Naive thymus-derived CD8-positive, alpha-beta T cell (primary cell): ENCODE measurements around the gene FARP1. TPM values are rescaled to one million over a fixed set of nuclear protein-coding genes. Genes with fewer than 3 reads are reported as not detected.

Experiments used
- ATAC-seq, 2 donors: fragments of 150-1000 bp; cut with Tn5 transposase in 1 of 2; sonication (Bioruptor Pico), chemical (Tn5 transposase) in 1 of 2; 1 replicate in 1 of 2; 2 replicates in 1 of 2; pipeline ENCODE4 v1.10.0; 2021; ENCODE audit warnings: mild to moderate bottlenecking in 2 of 2, moderate library complexity in 2 of 2
- POLR2A ChIA-PET: fragments of 350-600 bp; sonication (Branson Sonifier 250); formaldehyde crosslinking; loops from one replicate; lab custom pipeline; 2021; ENCODE audit warnings: antibody characterized with exemption; lab: Charles Lee
- DNase-seq, 10 donors: peaks; one replicate each; pipeline versions ENCODE4 v3.0.0 to v3.0.0-alpha.2; 2020 to 2022
- H3K27ac Mint-ChIP-seq, 10 donors: one replicate each; pipeline ENCODE4 v1.8.0; 2020 to 2022; ENCODE audit warnings: mild to moderate bottlenecking in 10 of 10, mixed read lengths in 10 of 10, moderate library complexity in 4 of 10, inconsistent platforms in 1 of 10
- H3K27me3 Mint-ChIP-seq, 5 donors: one replicate each; pipeline ENCODE4 v1.8.0; 2021 to 2022; ENCODE audit warnings: mixed read lengths in 5 of 5
- H3K36me3 Mint-ChIP-seq, 3 donors: one replicate each; pipeline ENCODE4 v1.8.0; 2020 to 2022; ENCODE audit warnings: mixed read lengths in 3 of 3, mild to moderate bottlenecking in 2 of 3, inconsistent platforms in 1 of 3
- H3K4me1 Mint-ChIP-seq, 4 donors: one replicate each; pipeline ENCODE4 v1.8.0; 2021 to 2022; ENCODE audit warnings: mixed read lengths in 4 of 4
- H3K4me3 Mint-ChIP-seq, 10 donors: one replicate each; pipeline ENCODE4 v1.8.0; 2020 to 2022; ENCODE audit warnings: mild to moderate bottlenecking in 10 of 10, mixed read lengths in 10 of 10, moderate library complexity in 6 of 10, inconsistent platforms in 1 of 10
- H3K9me3 Mint-ChIP-seq, 9 donors: one replicate each; pipeline ENCODE4 v1.8.0; 2020 to 2022; ENCODE audit warnings: mixed read lengths in 9 of 9, mild to moderate bottlenecking in 3 of 9, inconsistent platforms in 1 of 9, moderate library complexity in 1 of 9
- polyA plus RNA-seq, 3 donors: library from polyadenylated mRNA; unstranded; fragments of 300-500 nt; fragmentation: Illumina TruSeq; gene quantifications; one replicate each; pipeline ENCODE4 v1.2.3, GENCODE V29; 2021
- total RNA-seq, 8 experiments: library from RNA in 2 of 8; stranded (reverse) in 2 of 8; gene quantifications; one replicate each; pipeline ENCODE4 v1.2.3 and lab custom pipeline; 2021 to 2026

Gene FARP1
- total and polyA plus RNA-seq, 5 experiments from 2014 or later, result 0.03 to 0.55 (median 0.22) TPM

DNA sequence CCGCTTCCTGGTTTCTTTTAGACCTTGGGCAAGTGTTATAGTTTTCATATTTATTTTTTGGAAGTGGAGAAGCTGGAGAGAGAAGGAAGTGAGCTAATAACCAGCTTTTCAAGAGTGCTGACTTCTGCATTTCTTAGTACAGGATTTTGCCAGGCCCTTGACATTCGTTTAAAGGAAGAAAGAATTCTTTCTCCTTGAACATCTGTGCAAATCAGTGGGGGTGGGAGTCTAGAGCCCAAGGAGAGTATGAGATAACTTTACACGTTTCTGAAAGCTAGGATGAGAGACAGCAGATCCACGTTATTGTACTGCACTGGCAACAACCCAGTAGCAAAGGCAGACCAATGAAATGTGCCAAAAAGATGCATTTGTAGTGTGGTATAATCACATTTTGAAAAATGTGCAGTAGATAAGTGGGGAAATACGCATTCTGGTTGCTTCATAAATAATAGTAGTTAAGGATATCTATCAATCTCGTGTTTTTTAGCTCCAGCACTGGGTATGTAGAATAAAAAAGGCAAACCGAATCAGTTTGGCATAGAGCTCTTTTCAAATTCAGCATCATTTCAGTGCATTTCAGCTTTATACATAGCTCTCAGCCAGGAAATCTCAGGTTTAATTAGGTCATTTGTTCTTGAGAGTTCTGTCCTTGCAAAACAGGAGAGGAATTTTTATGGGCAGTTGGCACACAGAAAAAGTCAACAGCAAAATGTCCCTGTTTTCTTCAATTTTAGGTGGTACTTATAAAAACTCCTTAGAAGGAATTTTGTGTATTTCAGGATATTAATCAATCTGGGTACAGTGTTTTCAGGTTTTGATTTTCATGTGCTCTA lies 29.9 kb downstream of the FARP1 start:
- no peak overlapping the region for H3K27ac Mint-ChIP-seq
- POLR2A ChIA-PET, result no interaction called here
- no peaks in the 10 kb centered on the region for H3K4me1 Mint-ChIP-seq
- H3K9me3 Mint-ChIP-seq, result peaks cover 0 to 3% (median 0%) of the 10 kb centered on the region in 9 donors
- H3K27me3 Mint-ChIP-seq, result peaks cover 2 to 48% (median 8%) of the 10 kb centered on the region in 5 donors
- ATAC-seq, result no peak
- no peak for DNase-seq
- H3K4me3 Mint-ChIP-seq, result no peak overlapping the region
- H3K36me3 Mint-ChIP-seq, result no peaks in the 10 kb centered on the region

DNA sequence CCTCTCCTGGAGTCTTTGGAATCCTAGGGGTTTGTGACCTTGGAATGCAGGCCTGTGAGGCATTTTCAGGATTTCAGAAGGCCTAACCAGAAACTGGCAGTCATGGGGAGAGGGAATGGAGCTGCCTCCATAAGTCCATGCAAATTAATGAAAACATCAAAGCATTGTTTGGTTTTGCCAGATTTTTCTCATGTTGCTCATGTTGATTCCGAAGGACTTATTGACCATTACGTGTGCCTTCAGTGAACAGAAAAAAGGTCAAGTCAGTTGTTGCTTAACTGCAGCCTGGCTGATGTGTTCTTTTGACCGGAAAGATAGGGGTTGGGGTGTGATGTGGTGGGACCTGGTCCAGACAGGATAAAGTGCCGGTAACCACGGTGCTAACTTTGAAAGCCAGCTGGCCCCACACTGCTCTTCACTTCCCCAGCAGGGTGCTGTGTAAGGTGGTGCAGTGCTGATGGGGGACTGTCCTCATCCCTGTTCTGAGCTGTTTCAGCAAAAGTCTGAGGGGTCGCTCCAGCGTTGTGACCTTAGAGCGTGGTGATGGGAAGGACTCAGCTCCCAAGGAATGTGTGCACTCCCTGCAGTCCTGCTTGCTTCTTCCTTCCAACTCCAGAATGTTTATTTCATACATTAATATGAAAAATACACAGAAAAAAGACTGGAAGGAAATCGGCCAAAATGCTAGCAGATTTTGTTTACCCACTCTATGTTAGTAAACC lies 30.7 kb downstream of the FARP1 start:
- Mint-ChIP-seq H3K9me3 (peaks cover 0 to 4% (median 0%) of the 10 kb centered on the region in 9 donors), H3K27me3 (peaks cover 2 to 41% (median 8%) of the 10 kb centered on the region in 5 donors), H3K27ac (no peak overlapping the region), H3K4me3 (no peak overlapping the region), H3K36me3 (no peaks in the 10 kb centered on the region), H3K4me1 (no peaks in the 10 kb centered on the region)
- POLR2A ChIA-PET, result no interaction called here
- no peak for DNase-seq
- ATAC-seq, result no peak

DNA sequence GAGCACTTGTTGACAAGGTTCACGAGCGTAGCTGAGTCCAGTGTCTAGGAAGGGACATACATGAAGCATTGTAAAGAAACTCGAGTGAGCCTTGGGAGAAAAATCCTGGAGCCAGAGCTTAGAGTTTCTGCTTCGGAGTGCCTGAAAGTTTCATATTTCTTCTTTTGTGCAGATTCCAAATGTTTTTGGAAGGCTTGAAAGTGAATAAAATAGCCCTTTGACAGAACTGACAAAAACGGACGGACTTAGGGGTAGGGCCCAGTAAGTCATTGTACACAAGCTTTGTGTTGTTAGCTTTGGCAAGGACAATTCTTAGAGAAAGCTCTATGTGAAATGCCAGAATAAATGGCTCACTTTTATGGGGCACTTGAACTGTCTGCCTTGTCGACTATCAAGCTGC lies 31.4 kb downstream of the FARP1 start:
- no peak for DNase-seq

DNA sequence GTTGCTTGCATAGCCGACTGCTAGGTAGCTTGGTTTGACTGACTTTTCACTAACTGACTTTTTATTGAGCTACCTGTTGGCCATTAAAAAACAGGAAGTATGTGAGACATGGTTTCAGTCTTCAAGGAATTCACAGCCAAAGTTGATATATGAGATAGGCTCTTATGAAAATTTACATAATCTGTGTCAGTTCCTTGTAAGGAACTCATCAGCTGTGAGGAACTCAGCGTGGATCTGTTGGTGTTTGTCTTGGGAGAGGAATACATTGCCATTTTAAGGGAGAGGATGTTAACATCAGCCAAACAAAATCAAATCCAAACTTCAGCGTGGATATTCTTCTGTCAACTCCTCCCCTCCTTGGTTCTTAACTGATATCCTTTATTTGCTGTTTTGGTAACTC lies 32.1 kb downstream of the FARP1 start:
- no peak overlapping the region for H3K27ac Mint-ChIP-seq
- no peak for ATAC-seq
- no peaks in the 10 kb centered on the region for H3K4me1 Mint-ChIP-seq
- H3K36me3 Mint-ChIP-seq, result no peaks in the 10 kb centered on the region
- H3K9me3 Mint-ChIP-seq, result peaks cover 0 to 5% (median 0%) of the 10 kb centered on the region in 9 donors
- H3K27me3 Mint-ChIP-seq, result peaks cover under 1 to 35% (median 5%) of the 10 kb centered on the region in 5 donors
- no peak overlapping the region for H3K4me3 Mint-ChIP-seq
- no peak for DNase-seq
- POLR2A ChIA-PET, result no interaction called here

More for the DNA sequence above, 31.4 kb downstream of the FARP1 start:
- H3K4me1 Mint-ChIP-seq, result no peaks in the 10 kb centered on the region
- H3K9me3 Mint-ChIP-seq, result peaks cover 0 to 4% (median 0%) of the 10 kb centered on the region in 9 donors
- peaks cover 2 to 34% (median 5%) of the 10 kb centered on the region in 5 donors for H3K27me3 Mint-ChIP-seq
- H3K4me3 Mint-ChIP-seq, result no peak overlapping the region
- H3K36me3 Mint-ChIP-seq, result no peaks in the 10 kb centered on the region
- no peak overlapping the region for H3K27ac Mint-ChIP-seq
- no peak for ATAC-seq
- POLR2A ChIA-PET, result no interaction called here

DNA sequence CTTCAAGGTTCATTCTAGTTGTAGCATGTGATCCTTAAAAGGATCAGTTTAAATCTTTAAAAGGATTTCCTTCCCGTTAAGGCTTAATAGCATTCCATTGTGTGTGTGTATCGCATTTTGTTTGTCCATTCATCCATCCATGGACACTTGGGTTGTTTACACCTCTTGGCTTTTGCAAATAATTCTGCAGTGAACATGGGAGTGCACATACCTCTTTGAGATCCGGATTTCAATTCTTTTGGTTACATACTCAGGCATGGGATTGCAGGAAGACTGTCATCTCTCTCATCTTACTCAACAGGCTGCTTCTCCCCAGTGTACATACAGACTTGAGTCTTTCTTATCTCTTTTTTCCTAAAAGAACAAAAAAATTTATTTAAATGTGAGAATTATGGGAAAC lies 32.9 kb downstream of the FARP1 start:
- DNase-seq (no peak), ATAC-seq (no peak)
- Mint-ChIP-seq H3K9me3 (peaks cover 0 to 6% (median 0%) of the 10 kb centered on the region in 9 donors), H3K27me3 (peaks cover 0 to 41% (median 5%) of the 10 kb centered on the region in 5 donors), H3K4me1 (no peaks in the 10 kb centered on the region), H3K36me3 (no peaks in the 10 kb centered on the region), H3K27ac (no peak overlapping the region), H3K4me3 (no peak overlapping the region)
- POLR2A ChIA-PET, result no interaction called here

DNA sequence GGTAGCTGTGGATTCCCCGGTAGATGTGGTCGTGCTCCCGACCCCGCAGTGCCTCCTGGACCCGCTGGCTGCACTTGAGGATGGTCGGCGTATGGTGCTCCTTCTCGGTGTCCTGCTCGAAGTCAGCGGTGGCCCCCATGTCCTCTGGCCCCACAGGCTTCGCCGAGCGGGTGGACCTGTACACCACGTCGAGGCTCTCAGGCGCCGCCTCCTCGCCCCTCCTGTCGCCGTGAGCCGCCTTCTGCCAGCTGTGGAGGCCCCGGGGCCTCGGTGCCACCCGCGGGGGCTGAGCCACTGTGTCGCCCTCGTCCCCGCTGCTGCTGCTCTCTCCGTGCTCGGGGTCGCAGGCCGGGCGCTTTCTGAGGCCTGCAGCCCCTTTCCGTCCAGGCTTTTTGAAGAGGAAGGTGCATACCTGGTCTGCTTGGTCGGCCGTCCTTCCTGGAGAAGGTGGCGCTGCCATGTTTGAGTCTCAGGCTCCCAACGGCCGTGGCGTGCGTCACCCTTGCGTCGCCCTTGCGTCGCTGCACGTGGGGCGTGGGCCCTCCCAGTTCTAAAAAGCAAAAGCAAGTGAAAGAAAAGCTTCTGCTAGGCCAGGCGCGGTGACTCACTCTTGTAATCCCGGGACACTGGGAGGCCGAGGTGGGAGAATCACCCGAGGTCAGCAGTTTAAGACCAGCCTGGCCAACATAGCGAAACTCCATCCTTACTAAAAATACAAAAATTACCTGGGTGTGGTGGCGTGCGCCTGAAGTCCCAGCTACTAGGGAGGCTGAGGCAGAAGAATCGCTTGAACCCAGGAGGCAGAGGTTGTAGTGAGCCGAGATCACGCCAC lies 34.1 kb downstream of the FARP1 start, which contains the start of gene RNF113B:
Gene RNF113B (minus strand): TSS at position 493 of the 832 bp plus-strand sequence. CDS start 33 bp downstream, at position 460.
- peak within 1 kb of the TSS in 1 of 10 donors; percentile 29 for H3K4me3 Mint-ChIP-seq
- ATAC-seq (no peak), DNase-seq (no peak)
- H3K27ac Mint-ChIP-seq, result no peak within 1 kb of the TSS
- H3K9me3 Mint-ChIP-seq, result peaks cover 0 to 8% (median 0%) of the 10 kb centered on the region in 9 donors
- H3K36me3 Mint-ChIP-seq, result no peaks in the 10 kb centered on the region
- H3K27me3 Mint-ChIP-seq, result peaks cover 0 to 33% (median 1%) of the 10 kb centered on the region in 5 donors
- H3K4me1 Mint-ChIP-seq, result no peaks in the 10 kb centered on the region
- POLR2A ChIA-PET, result no interaction called here

DNA sequence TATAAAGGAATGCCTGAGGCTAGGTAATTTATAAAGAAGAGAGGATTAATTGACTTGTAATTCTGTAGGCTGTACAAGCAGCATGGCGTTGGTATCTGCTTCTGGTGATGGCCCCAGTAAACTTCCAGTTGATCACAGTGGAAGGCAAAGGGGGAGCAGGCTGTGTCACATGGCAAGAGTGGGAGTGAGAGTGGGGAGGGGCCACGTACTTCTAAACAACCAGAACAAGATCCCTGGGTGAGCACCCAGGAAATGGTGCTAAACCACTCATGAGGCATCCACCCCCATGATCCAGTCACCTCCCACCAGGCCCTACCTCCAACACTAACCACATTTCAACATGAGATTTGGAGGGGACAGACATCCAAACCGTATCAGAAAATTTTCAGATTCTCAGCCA lies 37.2 kb downstream of the FARP1 start:
- no peak overlapping the region for H3K27ac Mint-ChIP-seq
- ATAC-seq, result no peak

DNA sequence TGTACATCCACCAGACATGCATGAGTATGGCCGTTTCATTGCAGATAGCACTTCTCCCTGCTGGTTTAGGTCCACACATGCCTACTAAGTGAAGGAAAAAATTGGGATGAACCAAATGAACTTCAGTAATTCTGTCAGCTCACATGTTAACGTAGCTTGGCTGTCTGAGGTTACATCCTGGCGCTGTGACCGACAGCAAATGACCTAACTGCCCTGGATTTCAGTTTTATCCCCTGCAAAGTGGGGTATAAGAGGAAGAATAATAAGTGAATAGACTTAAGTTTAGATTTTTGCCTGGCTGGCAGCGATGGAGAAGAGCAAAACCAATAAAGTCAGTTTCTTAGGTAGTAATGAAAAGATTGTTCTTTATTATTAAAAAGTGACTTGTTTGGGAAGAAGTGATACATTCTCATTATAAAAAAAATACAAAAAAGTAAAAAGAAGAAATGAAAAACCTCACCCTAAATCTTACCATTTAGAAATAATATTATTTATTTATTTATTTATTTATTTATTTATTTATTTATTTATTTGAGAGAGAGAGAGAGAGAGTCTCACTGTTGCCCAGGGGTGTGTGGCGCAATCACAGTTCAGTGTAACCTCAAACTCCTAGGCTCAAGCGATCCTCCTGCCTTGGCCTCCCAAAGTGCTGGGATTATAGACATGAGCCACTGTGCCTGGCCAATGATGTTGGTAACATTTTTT lies 38.4 kb downstream of the FARP1 start:
- H3K36me3 Mint-ChIP-seq, result no peaks in the 10 kb centered on the region
- POLR2A ChIA-PET, result no interaction called here
- no peaks in the 10 kb centered on the region for H3K4me1 Mint-ChIP-seq
- ATAC-seq (no peak), DNase-seq (no peak)
- no peak overlapping the region for H3K4me3 Mint-ChIP-seq
- H3K9me3 Mint-ChIP-seq, result peaks cover 0 to 8% (median 1%) of the 10 kb centered on the region in 9 donors
- H3K27ac Mint-ChIP-seq, result no peak overlapping the region
- peaks cover 3 to 25% (median 5%) of the 10 kb centered on the region in 5 donors for H3K27me3 Mint-ChIP-seq

More for the DNA sequence above, 37.2 kb downstream of the FARP1 start:
- peaks cover 0 to 8% (median 1%) of the 10 kb centered on the region in 9 donors for H3K9me3 Mint-ChIP-seq
- no peaks in the 10 kb centered on the region for H3K36me3 Mint-ChIP-seq
- H3K27me3 Mint-ChIP-seq, result peaks cover under 1 to 16% (median 3%) of the 10 kb centered on the region in 5 donors
- no peak for DNase-seq
- H3K4me1 Mint-ChIP-seq, result no peaks in the 10 kb centered on the region
- no peak overlapping the region for H3K4me3 Mint-ChIP-seq
- POLR2A ChIA-PET, result no interaction called here

DNA sequence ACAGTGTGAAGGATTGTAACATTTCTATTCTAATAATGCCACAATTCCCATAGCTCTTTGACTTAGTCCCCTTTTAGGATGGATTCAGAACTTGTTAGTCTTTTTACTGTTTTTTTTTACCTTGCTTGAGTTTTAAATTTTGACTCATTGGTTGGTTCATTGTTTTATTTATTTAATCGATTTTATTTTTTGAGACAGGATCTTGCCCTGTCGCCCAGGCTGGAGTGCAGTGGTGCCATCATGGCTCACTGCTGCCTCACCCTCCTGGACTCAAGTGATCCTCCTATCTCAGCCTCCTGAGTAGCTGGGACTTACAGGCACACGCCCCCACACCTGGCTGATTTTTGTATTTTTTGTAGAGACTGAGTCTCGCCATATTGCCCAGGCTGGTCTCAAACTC lies 39.3 kb downstream of the FARP1 start:
- POLR2A ChIA-PET, result no interaction called here
- no peak for ATAC-seq
- Mint-ChIP-seq H3K9me3 (peaks cover 0 to 8% (median 1%) of the 10 kb centered on the region in 9 donors), H3K36me3 (no peaks in the 10 kb centered on the region), H3K27ac (no peak overlapping the region), H3K4me1 (no peaks in the 10 kb centered on the region), H3K27me3 (peaks cover 6 to 30% (median 7%) of the 10 kb centered on the region in 5 donors), H3K4me3 (no peak overlapping the region)
- no peak for DNase-seq

DNA sequence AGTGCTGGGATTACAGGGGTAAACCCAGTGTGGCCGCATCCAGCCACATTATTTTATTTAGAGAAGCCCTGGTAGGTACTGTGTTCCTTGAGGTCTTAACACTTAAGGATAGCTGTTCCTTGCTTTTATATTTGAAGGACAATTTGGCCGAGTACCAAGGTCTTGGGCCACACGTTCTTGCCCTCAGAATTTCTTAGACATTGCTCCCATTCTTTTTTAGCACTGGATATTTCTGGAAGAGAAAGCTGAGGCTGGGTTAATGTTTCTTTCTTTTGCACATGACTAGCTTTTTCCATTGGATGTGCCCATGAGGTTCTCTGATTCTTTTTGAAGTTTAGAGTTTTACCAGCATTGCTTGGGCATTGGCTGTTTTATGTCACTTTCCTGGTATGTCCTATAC lies 39.7 kb downstream of the FARP1 start:
- H3K4me3 Mint-ChIP-seq, result no peak overlapping the region
- DNase-seq (no peak), ATAC-seq (no peak)
- no peaks in the 10 kb centered on the region for H3K4me1 Mint-ChIP-seq
- H3K36me3 Mint-ChIP-seq, result no peaks in the 10 kb centered on the region
- peaks cover 6 to 30% (median 10%) of the 10 kb centered on the region in 5 donors for H3K27me3 Mint-ChIP-seq
- H3K27ac Mint-ChIP-seq, result no peak overlapping the region
- POLR2A ChIA-PET, result no interaction called here
- H3K9me3 Mint-ChIP-seq, result peaks cover 0 to 8% (median under 1%) of the 10 kb centered on the region in 9 donors

DNA sequence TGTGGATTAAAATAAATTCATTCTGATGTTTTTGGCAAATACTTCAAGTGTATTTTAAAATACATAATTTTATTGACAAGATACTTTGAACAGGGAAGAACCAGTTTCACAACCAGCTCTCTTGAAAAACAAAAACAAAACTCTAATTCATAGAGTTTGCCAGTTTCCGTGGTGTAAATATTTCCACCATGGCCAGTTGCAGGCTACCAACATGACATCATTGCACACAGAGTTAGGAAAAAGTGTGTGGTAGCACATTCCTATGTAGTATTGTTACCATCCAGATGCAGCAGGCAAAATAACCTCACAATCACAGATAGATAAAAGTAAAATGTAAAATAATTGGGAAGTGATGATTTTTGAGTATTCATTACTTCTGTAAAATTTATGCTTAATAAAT lies 41.9 kb downstream of the FARP1 start:
- no peak for ATAC-seq
- no peak for DNase-seq
- Mint-ChIP-seq H3K4me1 (no peaks in the 10 kb centered on the region), H3K27ac (no peak overlapping the region), H3K27me3 (peaks cover 6 to 28% (median 10%) of the 10 kb centered on the region in 5 donors), H3K36me3 (no peaks in the 10 kb centered on the region), H3K4me3 (no peak overlapping the region), H3K9me3 (peaks cover 0 to 8% (median 0%) of the 10 kb centered on the region in 9 donors)
- POLR2A ChIA-PET, result no interaction called here
